H1 (cell line): ENCODE data around the gene CPA3. TPM values are rescaled to one million over a fixed set of nuclear protein-coding genes. Genes with fewer than 3 reads are reported as not detected.

Experiments used
- CREB1 ChIP-seq: IDR thresholded peaks from 2 replicates; pipeline ENCODE4 v1.6.1; 2012; ENCODE audit warnings: inconsistent platforms
- PHF8 ChIP-seq: fragments of 200-600 bp; sonication (generic); conservative IDR thresholded peaks from 2 replicates; pipeline ENCODE4 v1.7.1; 2012; ENCODE audit warnings: low read depth, mild to moderate bottlenecking, inconsistent platforms, low read length, moderate library complexity
- RNF2 ChIP-seq: fragments of 200-900, 300-1000 bp; sonication (generic); IDR thresholded peaks from 2 replicates; pipeline ENCODE4 v1.7.1; 2016; ENCODE audit warnings: borderline replicate concordance, low read depth, mild to moderate bottlenecking, antibody characterized with exemption, low read length; ENCODE audit not compliant: poor library complexity, severe bottlenecking; ENCODE audit errors: missing control alignments
- polyA plus RNA-seq, 7 experiments: library from polyadenylated mRNA; depleted of rRNA in 3 of 7; stranded (reverse) in 5 of 7; unstranded in 2 of 7; fragments of >200 nt in 5 of 7; fragments of 200-250 nt in 2 of 7; gene quantifications; 1 replicate in 5 of 7; 2 replicates in 1 of 7; 4 replicates in 1 of 7; pipeline versions ENCODE4 v1.2.1 to v1.2.3, GENCODE V29; 2011 to 2013; ENCODE audit warnings: missing spikeins in 2 of 7, mixed read lengths in 2 of 7
- total RNA-seq: library from RNA; stranded (reverse); fragmentation: NEBNext Ultra II Directional; extraction: Animal tissue kit (Norgen Biotek cat#: 25700); gene quantifications from 2 replicates; pipeline ENCODE4 v1.2.1, GENCODE V29; 2021
- TF ChIP-seq, protein P1 (sequence below): IDR thresholded peaks from 2 replicates; pipeline ENCODE4 v1.6.1; 2012; ENCODE audit warnings: inconsistent platforms

The CPA3 gene
- total and polyA plus RNA-seq, 2 of the 8 experiments (the other 6 are each of a cell fraction or from before 2014, with no cell fraction given) = not detected

DNA sequence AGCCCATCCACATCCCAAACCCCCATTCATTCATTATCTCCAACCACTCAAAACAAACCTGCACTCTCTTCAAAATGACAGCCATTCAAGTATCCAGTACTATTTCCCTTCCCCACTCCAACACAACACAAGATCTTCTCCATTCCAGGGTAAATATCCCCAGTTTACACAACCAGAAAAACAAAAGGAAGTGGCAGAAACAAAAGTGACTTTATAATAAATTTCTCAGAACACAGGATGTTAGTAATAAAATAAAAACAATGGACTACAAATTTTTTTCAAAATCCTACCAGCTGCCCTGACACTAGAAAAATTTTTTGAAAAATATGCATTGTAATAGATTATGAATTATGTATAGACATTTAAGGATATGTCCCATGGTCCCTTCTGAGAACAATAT, 14.2 kb downstream of the CPA3 start (continued):
- TF ChIP-seq RNF2 (no peak), CREB1 (no peak), PHF8 (no peak)
- TF ChIP-seq, protein P1, sequence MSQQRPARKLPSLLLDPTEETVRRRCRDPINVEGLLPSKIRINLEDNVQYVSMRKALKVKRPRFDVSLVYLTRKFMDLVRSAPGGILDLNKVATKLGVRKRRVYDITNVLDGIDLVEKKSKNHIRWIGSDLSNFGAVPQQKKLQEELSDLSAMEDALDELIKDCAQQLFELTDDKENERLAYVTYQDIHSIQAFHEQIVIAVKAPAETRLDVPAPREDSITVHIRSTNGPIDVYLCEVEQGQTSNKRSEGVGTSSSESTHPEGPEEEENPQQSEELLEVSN = no peak
